HepG2 (cell line): Measurements from ENCODE around the gene DPEP2NB. TPM values are rescaled to one million over a fixed set of nuclear protein-coding genes. Genes with fewer than 3 reads are reported as not detected.
A peak's percentile ranks its signal among the peaks of the same experiment; 100 is the strongest.

ENCODE experiments used
- HDAC6 ChIP-seq: fragments of 200-600 bp; sonication (generic); IDR thresholded peaks from 2 replicates; pipeline ENCODE4 v1.7.0; 2017; ENCODE audit warnings: mild to moderate bottlenecking, antibody characterized with exemption, low read length, low read depth
- KAT2B ChIP-seq: fragments of 150-350 bp; IDR thresholded peaks from 2 replicates; pipeline ENCODE4 v1.6.1; 2014; ENCODE audit warnings: low read depth, low read length, borderline replicate concordance
- MYNN ChIP-seq: sonication (generic); formaldehyde crosslinking; IDR thresholded peaks from 2 replicates; pipeline ENCODE4 v1.4.0; 2020; ENCODE audit warnings: mild to moderate bottlenecking, low read depth, missing genetic modification reagents
- PLRG1 ChIP-seq: fragments of 450-650 bp; conservative IDR thresholded peaks from 2 replicates; pipeline ENCODE4 v1.6.1; 2016
- SOX6 ChIP-seq, 2 experiments: fragments of 450-650 bp in 1 of 2; sonication (generic) in 1 of 2; formaldehyde crosslinking in 1 of 2; IDR thresholded peaks; 2 replicates each; pipeline versions ENCODE4 v1.4.0 to v1.6.1; 2017 to 2020; ENCODE audit warnings: antibody characterized with exemption in 1 of 2, mild to moderate bottlenecking in 1 of 2, missing genetic modification reagents in 1 of 2
- TEAD3 ChIP-seq: optimal IDR thresholded peaks from 2 replicates; pipeline ENCODE3; 2016; ENCODE audit warnings: borderline replicate concordance
- ZNF619 ChIP-seq: sonication (generic); formaldehyde crosslinking; IDR thresholded peaks from 2 replicates; pipeline ENCODE4 v1.4.0; 2020; ENCODE audit warnings: mild to moderate bottlenecking, missing genetic modification reagents
- ZNF703 ChIP-seq: sonication (generic); formaldehyde crosslinking; IDR thresholded peaks from 2 replicates; pipeline ENCODE4 v1.5.1; 2020; ENCODE audit warnings: missing genetic modification reagents, mild to moderate bottlenecking, moderate library complexity, borderline replicate concordance
- ZNF775 ChIP-seq: sonication (generic); formaldehyde crosslinking; IDR thresholded peaks from 2 replicates; pipeline ENCODE4 v1.4.0; 2020; ENCODE audit warnings: missing genetic modification reagents, mild to moderate bottlenecking, moderate library complexity, borderline replicate concordance
- ZNF841 ChIP-seq: sonication (generic); formaldehyde crosslinking; IDR thresholded peaks from 2 replicates; pipeline ENCODE4 v1.8.1; 2023; ENCODE audit warnings: missing genetic modification reagents, borderline replicate concordance
- polyA plus RNA-seq, 8 experiments: library from polyadenylated mRNA; depleted of rRNA in 3 of 8; stranded (reverse) in 7 of 8; unstranded in 1 of 8; fragments of >200 nt; fragmentation: Illumina TruSeq in 4 of 8; extraction: Trizol in 4 of 8; gene quantifications; 2 replicates each; pipeline versions ENCODE4 v1.2.1 to v1.2.3, GENCODE V29; 2011 to 2016; ENCODE audit warnings: low read depth in 4 of 8, missing spikeins in 1 of 8, mixed read lengths in 1 of 8; ENCODE audit not compliant: insufficient read depth in 1 of 8
- total RNA-seq, 5 experiments: library from RNA; depleted of rRNA; stranded (reverse); fragments of >200 nt; fragmentation: Illumina TruSeq; extraction: Trizol; gene quantifications; 2 replicates each; pipeline ENCODE4 v1.2.3, GENCODE V29; 2016; ENCODE audit warnings: low read depth in 1 of 5
- TF ChIP-seq, protein P1 (sequence below): IDR thresholded peaks from 2 replicates; pipeline ENCODE4 v1.4.0; 2020; ENCODE audit warnings: mild to moderate bottlenecking, missing genetic modification reagents
- TF ChIP-seq, protein P2 (sequence below): sonication (generic); formaldehyde crosslinking; IDR thresholded peaks from 2 replicates; pipeline ENCODE4 v1.8.1; 2023; ENCODE audit warnings: missing genetic modification reagents, inconsistent platforms, borderline replicate concordance
- TF ChIP-seq, protein P3 (sequence below): fragments of 450-650 bp; IDR thresholded peaks from 2 replicates; pipeline ENCODE4 v1.6.1; 2016
- TF ChIP-seq, protein P4 (sequence below): IDR thresholded peaks from 2 replicates; pipeline ENCODE4 v1.6.1; 2016
- TF ChIP-seq, protein P5 (sequence below): sonication (generic); formaldehyde crosslinking; IDR thresholded peaks from 2 replicates; pipeline ENCODE4 v1.5.0; 2020; ENCODE audit warnings: mild to moderate bottlenecking, low read depth, missing genetic modification reagents, borderline replicate concordance
- TF ChIP-seq, protein P6 (sequence below): sonication (generic); formaldehyde crosslinking; IDR thresholded peaks from 2 replicates; pipeline ENCODE4 v1.5.0; 2020; ENCODE audit warnings: mild to moderate bottlenecking, missing genetic modification reagents, moderate library complexity

The DPEP2NB gene
- total and polyA plus RNA-seq, 2 of the 13 experiments (the other 11 are each of a cell fraction or from before 2014, with no cell fraction given) = not detected

DNA sequence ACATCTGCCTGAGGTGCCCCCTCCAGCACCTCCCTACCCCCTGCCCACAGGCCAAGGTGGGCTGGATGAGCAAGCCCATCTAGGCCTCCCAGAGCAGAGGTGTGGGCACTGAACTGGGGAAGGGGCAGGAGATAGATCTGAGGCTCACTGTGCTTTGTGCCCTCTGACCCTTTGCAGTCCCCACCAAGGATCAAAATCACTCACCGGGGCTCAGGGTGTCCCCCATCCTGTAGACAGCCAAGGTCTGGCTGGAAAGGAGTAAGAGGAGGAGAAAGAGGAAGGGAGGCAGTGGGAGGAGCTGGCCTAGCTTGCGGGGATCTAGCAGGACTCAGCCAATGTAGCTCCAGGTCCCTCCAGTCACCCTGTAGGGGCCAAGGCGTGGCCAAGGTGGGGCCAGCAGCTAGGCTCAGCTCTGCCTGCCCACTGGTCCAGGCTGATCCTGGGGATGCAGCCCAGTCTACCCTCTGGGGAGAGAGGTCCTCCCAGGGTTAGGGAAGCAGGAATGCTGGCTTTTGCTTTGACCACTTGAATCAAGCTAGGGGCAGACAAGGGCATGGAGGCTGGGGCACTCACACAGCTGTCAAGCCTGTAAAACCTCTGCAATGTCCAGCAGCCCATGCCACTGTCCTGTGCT lies 49.0 kb downstream of the DPEP2NB start (continued):
- TF ChIP-seq ZNF703 (CRISPR knock-in tag) (no peak), ZNF619 (CRISPR knock-in tag) (0 out of 2 replicates have a peak, but pooled peaks have one; percentile 58), SOX6 (IDR thresholded peaks at IDR 0.05) (no peak), SOX6 (CRISPR knock-in tag; IDR thresholded peaks at IDR 0.05) (no peak), TEAD3 (no peak), ZNF841 (no peak), KAT2B (no peak), PLRG1 (no peak), MYNN (no peak; the same call in 1 of the 2 replicates), ZNF775 (no peak), HDAC6 (no peak)
- TF ChIP-seq, protein P1, sequence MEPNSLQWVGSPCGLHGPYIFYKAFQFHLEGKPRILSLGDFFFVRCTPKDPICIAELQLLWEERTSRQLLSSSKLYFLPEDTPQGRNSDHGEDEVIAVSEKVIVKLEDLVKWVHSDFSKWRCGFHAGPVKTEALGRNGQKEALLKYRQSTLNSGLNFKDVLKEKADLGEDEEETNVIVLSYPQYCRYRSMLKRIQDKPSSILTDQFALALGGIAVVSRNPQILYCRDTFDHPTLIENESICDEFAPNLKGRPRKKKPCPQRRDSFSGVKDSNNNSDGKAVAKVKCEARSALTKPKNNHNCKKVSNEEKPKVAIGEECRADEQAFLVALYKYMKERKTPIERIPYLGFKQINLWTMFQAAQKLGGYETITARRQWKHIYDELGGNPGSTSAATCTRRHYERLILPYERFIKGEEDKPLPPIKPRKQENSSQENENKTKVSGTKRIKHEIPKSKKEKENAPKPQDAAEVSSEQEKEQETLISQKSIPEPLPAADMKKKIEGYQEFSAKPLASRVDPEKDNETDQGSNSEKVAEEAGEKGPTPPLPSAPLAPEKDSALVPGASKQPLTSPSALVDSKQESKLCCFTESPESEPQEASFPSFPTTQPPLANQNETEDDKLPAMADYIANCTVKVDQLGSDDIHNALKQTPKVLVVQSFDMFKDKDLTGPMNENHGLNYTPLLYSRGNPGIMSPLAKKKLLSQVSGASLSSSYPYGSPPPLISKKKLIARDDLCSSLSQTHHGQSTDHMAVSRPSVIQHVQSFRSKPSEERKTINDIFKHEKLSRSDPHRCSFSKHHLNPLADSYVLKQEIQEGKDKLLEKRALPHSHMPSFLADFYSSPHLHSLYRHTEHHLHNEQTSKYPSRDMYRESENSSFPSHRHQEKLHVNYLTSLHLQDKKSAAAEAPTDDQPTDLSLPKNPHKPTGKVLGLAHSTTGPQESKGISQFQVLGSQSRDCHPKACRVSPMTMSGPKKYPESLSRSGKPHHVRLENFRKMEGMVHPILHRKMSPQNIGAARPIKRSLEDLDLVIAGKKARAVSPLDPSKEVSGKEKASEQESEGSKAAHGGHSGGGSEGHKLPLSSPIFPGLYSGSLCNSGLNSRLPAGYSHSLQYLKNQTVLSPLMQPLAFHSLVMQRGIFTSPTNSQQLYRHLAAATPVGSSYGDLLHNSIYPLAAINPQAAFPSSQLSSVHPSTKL = 0 out of 2 replicates have a peak, but pooled peaks have one; percentile 7
- TF ChIP-seq, protein P2, sequence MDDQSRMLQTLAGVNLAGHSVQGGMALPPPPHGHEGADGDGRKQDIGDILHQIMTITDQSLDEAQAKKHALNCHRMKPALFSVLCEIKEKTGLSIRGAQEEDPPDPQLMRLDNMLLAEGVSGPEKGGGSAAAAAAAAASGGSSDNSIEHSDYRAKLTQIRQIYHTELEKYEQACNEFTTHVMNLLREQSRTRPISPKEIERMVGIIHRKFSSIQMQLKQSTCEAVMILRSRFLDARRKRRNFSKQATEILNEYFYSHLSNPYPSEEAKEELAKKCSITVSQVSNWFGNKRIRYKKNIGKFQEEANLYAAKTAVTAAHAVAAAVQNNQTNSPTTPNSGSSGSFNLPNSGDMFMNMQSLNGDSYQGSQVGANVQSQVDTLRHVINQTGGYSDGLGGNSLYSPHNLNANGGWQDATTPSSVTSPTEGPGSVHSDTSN (CRISPR knock-in tag) = no peak
- TF ChIP-seq, protein P3, sequence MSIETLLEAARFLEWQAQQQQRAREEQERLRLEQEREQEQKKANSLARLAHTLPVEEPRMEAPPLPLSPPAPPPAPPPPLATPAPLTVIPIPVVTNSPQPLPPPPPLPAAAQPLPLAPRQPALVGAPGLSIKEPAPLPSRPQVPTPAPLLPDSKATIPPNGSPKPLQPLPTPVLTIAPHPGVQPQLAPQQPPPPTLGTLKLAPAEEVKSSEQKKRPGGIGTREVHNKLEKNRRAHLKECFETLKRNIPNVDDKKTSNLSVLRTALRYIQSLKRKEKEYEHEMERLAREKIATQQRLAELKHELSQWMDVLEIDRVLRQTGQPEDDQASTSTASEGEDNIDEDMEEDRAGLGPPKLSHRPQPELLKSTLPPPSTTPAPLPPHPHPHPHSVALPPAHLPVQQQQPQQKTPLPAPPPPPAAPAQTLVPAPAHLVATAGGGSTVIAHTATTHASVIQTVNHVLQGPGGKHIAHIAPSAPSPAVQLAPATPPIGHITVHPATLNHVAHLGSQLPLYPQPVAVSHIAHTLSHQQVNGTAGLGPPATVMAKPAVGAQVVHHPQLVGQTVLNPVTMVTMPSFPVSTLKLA = no peak
- TF ChIP-seq, protein P4, sequence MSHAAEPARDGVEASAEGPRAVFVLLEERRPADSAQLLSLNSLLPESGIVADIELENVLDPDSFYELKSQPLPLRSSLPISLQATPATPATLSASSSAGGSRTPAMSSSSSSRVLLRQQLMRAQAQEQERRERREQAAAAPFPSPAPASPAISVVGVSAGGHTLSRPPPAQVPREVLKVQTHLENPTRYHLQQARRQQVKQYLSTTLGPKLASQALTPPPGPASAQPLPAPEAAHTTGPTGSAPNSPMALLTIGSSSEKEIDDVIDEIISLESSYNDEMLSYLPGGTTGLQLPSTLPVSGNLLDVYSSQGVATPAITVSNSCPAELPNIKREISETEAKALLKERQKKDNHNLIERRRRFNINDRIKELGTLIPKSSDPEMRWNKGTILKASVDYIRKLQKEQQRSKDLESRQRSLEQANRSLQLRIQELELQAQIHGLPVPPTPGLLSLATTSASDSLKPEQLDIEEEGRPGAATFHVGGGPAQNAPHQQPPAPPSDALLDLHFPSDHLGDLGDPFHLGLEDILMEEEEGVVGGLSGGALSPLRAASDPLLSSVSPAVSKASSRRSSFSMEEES (CRISPR knock-in tag) = no peak
- TF ChIP-seq, protein P5, sequence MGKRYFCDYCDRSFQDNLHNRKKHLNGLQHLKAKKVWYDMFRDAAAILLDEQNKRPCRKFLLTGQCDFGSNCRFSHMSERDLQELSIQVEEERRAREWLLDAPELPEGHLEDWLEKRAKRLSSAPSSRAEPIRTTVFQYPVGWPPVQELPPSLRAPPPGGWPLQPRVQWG = no peak
- TF ChIP-seq, protein P6, sequence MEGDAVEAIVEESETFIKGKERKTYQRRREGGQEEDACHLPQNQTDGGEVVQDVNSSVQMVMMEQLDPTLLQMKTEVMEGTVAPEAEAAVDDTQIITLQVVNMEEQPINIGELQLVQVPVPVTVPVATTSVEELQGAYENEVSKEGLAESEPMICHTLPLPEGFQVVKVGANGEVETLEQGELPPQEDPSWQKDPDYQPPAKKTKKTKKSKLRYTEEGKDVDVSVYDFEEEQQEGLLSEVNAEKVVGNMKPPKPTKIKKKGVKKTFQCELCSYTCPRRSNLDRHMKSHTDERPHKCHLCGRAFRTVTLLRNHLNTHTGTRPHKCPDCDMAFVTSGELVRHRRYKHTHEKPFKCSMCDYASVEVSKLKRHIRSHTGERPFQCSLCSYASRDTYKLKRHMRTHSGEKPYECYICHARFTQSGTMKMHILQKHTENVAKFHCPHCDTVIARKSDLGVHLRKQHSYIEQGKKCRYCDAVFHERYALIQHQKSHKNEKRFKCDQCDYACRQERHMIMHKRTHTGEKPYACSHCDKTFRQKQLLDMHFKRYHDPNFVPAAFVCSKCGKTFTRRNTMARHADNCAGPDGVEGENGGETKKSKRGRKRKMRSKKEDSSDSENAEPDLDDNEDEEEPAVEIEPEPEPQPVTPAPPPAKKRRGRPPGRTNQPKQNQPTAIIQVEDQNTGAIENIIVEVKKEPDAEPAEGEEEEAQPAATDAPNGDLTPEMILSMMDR (CRISPR knock-in tag) = no peak
